Erythroblast (primary cell): ENCODE data around the gene C2orf92.

Experiments used
- GATA1 ChIP-seq: IDR thresholded peaks from 2 replicates; pipeline ENCODE4 v1.6.1; 2011; ENCODE audit warnings: low read depth, mild to moderate bottlenecking, control low read depth, low read length, moderate library complexity
- POLR2A ChIP-seq: IDR thresholded peaks from 2 replicates; pipeline ENCODE4 v1.6.1; 2011; ENCODE audit warnings: mild to moderate bottlenecking, low read length

GRCh38 chr2:97711394-97711711 lies 41.8 kb downstream of the C2orf92 start:
- TF ChIP-seq POLR2A (no peak), GATA1 (no peak)
